IPS-NIHi11 (cell line): Measurements from ENCODE around the gene RNASE13.
"Not testable (repeated sequence)": the region's sequence is repeated elsewhere in the genome, so short reads cannot be mapped to it uniquely, and the experiment has no call there.

Experiments used
- DNase-seq: peaks from one replicate; pipeline ENCODE4 v3.0.0; 2012; ENCODE audit warnings: mixed read lengths, low spot score

The RNASE13 gene

GRCh38 chr14:21022686-21023085 lies 11.9 kb downstream of the RNASE13 start:
- no peak for DNase-seq

- DNase-seq, result no peak
Observed at GRCh38 chr14:21020977-21021545, 13.5 kb downstream of the RNASE13 start.

DNA sequence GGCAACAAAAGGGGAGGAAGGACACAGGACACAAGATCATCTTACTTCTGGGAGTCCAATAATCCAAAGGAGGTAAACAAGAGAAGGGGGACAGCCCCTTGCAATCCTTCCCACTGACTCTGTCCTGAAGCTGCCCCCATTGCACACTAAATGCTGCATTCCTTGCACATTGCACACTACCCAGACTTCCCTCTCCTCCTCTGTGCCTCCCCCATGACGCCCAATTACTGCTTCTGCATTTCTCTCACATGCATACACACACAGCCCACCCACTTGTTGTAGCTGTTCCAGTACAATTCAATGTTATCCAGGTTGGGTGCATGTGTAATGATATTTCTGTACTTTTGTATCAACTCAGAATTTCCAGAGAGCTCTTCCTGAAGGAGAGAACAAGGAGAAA lies 15.2 kb downstream of the RNASE13 start:
- DNase-seq, result no peak

DNA sequence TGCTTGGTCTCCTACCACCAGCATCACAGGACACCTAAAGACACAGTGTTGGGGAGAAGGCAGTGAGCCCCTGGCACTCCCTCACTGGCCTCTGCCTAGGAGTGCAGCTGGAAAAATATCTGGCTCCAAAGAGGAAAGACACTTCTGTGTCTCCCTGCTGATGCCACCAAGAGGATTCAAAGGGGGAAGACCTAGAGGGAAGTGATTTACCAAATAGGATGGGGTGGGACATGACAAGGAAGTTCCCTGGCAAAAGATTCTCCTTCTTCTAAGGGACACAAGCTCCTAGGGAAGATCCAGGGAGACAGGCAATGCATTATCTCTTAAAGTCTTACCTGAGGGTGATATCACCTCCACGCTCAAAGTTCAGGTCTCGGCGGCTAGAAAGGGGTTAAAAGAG lies 15.8 kb downstream of the RNASE13 start:
- no peak for DNase-seq

GRCh38 chr14:21018286-21018685 lies 16.3 kb downstream of the RNASE13 start:
- DNase-seq, result no peak

- no peak for DNase-seq
Observed at GRCh38 chr14:21017528-21018245, 16.9 kb downstream of the RNASE13 start.

DNA sequence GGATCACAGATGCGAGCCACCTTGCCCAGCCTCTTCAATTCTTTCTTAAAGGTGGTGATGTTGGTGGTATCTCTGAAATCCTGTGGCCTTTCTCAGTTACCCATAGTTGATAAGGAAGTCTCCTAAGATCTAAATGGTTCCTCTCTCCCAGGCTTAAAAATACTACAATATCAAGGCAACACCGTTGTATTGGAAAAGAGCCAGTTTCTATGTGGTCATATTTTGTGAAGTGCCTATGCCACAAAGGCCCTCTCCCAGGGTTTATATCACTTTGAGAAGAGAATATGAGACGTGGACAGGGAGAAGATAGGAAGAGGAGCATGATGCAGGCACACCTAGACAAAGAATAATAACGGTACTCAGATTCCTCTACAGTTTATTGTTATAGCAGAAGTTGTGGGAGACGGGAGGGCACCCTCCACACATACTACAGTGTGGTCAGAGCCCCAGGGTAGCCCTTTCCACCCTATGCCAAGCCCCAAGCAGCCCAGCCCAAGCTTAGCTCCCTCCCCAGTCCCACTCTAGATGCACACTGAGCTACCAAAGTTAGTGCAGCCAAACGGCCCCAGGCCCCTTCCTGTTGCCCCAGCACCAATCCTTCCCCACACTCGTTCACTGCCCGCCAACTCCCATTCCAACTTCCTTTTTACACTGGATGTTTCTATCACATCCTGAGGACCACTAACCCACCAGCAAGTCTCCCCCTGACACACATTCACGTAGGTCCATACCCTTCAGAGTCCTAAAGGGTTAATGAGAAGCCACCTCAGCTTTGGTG lies 18.0 kb downstream of the RNASE13 start:
- no peak for DNase-seq

DNA sequence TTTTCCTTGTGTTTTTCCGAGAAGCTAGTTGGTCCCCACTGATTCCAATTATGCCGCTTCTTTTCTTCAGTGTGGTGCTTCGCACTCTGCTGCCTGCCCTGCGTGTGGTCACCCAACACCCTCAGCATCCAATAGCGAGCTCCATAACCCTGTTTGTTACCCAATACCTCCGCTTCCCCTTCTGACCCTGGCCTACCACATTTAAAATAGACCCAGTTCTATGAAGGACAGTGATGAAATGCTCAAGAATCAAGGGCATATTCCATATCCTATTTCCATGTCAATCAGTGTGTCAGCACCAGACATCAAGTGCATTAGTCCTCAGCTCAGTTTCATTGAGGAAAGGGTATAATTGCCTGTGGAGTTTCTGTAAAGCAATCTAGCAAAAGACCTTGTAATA lies 19.3 kb downstream of the RNASE13 start:
- no peak for DNase-seq

DNA sequence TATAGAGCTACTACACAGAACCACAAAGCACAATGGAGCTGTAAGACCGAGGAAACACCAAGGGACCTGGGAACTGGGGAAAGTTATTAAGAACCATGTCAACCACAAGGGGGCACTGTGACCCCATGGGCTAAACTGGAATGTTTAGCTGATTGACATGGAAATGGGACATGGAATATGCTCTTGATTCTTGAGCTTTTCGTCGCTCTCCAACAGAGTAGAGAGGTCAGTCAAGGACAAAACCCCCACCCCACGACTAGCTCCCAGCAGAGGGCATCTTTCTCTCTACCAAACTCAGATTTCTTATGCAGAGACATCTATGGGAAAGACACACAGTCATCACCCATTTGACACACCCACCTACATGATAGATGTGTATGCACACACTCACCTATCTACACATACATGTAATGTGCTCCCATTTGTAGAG lies 19.8 kb downstream of the RNASE13 start:
- peak; percentile 81 for DNase-seq

- DNase-seq, result no peak
Observed at GRCh38 chr14:21011136-21011535, 23.5 kb downstream of the RNASE13 start.

GRCh38 chr14:21009721-21010120 lies 24.9 kb downstream of the RNASE13 start:
- DNase-seq, result not testable (repeated sequence)

DNA sequence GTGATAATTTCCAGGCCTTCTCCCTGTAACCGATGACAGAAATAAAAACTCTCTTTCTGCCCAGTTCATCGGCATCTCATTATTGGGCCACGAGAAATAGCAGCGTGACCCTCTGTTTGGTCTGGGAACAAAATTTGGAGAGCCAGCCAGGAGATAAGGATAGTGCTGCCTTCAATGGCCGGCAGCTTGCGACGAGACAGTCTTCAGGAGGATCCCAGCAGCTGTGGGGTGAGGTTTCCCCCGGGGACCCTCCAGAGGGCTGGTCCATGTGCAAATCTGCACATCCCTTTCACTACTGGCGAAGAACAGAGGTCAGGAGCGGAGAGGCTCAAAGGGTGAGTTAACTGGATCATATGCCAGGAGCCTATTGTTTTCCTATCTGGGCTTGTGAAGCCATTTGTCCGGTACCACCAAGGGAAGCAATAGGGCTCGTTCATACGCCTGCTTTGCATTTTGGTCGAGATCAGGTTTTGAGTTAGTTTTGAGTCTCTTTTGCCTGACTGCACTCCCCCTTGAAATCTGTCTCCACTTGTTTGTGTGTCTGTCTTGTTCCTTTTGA lies 30.7 kb downstream of the RNASE13 start:
- no peak for DNase-seq

GRCh38 chr14:21001218-21001617 lies 33.4 kb downstream of the RNASE13 start:
- no peak for DNase-seq

GRCh38 chr14:20999591-20999990 lies 35.0 kb downstream of the RNASE13 start:
- DNase-seq, result no peak

GRCh38 chr14:20998674-20999366 lies 35.8 kb downstream of the RNASE13 start, which contains the start of gene SLC39A2:
Gene SLC39A2, plus strand, starts transcription at chr14:20999293. Its CDS starts 154 bp downstream, at chr14:20999447.
- peak; percentile 76 for DNase-seq

- DNase-seq, result no peak
Observed at GRCh38 chr14:20998139-20998538, 36.5 kb downstream of the RNASE13 start.

DNA sequence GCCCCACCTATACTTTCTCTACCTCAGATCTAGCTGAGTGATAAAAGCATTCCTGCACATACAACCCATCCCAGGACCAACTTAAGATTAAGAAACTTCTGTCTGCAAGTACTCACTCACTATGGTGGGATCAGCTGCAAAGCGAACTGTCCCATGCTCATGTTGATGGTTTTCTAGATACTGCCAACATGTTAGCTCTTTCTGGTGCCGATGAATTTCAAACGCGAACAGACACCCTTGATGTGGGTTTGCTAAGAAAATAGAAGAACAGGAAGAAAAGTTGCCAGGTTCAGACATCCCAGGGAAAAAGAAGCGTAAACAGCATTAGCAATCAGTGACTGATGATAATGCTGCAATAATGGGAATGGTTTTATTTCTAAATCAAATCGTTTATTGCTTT lies 37.0 kb downstream of the RNASE13 start:
- no peak for DNase-seq

DNA sequence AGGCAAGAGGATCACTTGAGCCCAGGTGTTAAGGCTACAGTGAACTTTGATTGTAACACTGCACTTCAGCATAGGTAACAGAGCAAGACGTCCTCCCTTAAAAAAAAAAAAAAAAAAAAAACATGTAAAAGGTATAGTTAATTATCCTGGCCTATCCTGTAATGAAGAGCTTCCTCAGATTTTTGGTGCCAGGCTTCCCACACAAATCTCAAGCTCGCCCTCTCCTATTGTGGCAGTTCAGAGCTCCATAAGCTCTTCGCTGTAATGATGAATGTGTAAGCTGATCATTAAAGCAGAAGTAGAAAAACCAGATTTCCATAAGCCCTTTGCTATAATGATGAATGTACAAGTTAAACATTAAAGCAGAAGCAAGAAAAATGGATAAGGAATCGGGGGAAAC lies 37.5 kb downstream of the RNASE13 start:
- no peak for DNase-seq

- no peak for DNase-seq
Observed at GRCh38 chr14:20996521-20996920, 38.1 kb downstream of the RNASE13 start.

GRCh38 chr14:20989787-20990600 lies 44.6 kb downstream of the RNASE13 start, which contains the start of gene METTL17:
Gene METTL17, plus strand, starts transcription at chr14:20989980. Its CDS starts 23 bp downstream, at chr14:20990003.
- DNase-seq, result peak; percentile 92

DNA sequence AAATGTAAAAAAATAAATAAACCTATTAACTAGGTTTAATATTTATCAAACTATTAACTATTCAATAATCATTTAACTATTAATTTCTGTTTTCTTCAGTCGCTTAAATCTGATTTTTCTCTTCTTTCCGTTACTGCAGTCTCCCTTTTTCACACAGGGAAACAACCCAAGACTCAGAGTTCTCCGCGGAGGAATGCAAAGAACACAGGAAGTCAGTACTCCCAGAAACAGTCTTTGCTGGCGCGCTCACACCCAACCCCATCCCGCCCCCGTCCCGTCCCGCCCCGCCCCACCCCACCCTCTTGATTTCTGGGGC lies 45.2 kb downstream of the RNASE13 start:
- DNase-seq, result no peak
